AG08396 (cell line): Measurements from ENCODE around the gene EN2.
"Not testable (repeated sequence)": the region's sequence is repeated elsewhere in the genome, so short reads cannot be mapped to it uniquely, and the experiment has no call there.

Source experiments
- DNase-seq: peaks from one replicate; pipeline ENCODE4 v3.0.0; 2012; ENCODE audit warnings: low spot score, mixed read lengths

EN2 gene

GRCh38 chr7:155426543-155427410 is 31.2 kb upstream of the EN2 start:
- DNase-seq, result no peak

- no peak for DNase-seq
These were observed 30.4 kb upstream of the EN2 start for GRCh38 chr7:155427411-155428038.

DNA sequence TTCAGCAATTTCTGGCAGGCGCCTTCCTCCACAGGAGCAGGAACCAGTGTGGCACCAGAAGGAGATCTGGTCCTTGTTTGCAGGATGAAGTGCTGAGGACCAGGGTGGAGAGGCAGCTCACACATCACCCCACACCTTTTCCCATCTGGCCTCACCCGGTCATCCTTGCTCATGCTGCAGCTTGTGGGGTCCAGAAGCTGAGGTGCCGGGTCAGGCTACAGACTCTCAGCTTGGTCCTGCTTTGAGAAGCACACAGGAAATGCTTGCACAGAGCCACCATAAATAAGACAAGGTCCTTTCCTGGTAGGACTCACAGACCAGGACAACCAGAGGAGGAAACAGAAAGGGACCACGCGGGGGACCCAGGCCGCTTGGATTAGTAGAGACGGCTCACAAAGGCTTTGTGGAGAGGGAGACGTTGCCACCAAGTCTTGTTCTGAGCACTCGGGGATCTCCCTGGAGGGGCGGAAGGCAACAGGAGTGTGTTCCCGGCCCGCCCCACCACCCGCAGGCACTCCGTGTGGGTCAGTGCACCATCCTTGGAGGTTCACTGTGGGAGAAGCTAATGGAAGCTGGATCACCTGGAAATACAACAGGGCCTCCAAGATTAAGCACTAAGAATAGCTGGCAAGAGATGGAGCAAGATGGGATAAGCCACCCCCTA is 29.6 kb upstream of the EN2 start:
- no peak for DNase-seq

DNA sequence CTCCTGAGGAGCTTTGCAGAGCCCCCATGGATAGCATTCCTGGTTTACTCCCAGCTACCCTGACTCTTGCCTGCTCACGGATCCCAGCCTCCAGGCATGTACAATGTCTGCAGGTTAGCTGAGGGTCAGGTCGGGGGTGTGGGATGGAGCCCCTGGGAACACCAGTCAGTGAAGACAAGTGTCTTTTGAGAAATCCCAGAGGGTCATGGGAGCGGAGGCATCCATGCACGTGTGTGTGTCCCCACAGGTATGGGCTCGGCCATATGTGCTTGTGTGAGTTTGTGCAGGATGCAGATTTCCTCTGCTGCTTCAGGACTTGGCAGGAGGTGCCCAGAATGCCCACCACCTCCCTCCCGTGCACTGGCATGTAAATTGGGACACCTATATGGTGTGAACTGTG is 28.3 kb upstream of the EN2 start:
- no peak for DNase-seq

DNA sequence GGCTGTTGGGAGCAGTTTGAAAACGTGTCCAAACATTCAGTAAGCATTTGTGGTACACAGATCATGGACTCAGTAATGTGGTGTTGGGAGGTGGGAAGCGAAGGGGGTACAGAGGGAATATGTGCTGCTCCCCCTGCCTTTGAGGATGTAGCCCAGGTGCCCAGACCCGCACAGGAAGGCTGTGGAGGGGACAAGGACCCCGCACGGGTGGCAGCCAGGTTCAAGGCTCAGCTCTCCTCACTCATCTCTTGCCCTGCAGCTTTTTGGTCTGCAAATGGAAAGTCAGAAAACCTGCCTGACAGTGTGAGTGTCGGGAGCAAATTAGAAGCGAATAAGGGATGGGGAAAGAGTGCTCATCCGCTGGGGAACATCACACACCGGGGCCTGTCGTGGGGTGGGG is 27.3 kb upstream of the EN2 start:
- no peak for DNase-seq

- DNase-seq, result no peak
These were observed 26.7 kb upstream of the EN2 start for GRCh38 chr7:155431231-155431630.

DNA sequence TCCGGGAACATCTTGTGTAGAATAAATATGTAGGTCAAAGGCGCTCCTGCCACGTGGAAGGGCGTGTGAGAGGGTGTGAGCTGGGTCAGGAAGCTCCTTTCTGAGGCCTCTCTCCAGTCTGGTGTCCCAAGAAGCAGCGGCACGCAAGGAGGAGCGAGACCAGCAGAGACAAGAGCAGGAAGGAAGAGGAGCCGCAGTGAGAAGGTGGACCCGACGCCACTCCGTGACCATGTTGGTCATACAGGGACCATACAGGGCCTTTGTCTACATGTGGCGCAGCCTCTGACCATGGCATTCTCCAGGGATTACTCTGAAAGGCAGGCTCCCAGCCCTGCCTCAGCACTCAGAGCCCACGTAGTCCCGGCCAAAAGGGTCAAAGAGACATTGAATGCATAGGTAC is 26.2 kb upstream of the EN2 start:
- DNase-seq, result no peak

DNA sequence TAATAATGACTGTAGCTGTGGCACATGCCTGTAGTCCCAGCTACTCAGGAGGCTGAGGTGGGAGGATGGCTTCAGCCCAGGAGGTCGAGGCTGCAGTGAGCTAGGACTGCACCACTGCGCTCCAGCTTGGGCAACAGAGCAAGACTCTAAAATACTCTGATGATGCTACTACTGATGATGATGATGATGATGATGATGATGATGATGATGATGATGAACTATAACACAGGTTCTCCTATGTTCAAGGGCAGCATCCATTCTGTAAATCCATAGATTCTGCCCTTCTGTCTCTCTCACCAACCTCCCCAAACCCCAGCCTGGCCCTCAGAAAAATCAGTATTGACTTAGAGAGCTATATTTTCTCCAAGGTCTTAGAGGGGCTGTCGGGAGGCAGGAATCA is 22.8 kb upstream of the EN2 start:
- no peak for DNase-seq

GRCh38 chr7:155437836-155438235 is 20.1 kb upstream of the EN2 start:
- no peak for DNase-seq

DNA sequence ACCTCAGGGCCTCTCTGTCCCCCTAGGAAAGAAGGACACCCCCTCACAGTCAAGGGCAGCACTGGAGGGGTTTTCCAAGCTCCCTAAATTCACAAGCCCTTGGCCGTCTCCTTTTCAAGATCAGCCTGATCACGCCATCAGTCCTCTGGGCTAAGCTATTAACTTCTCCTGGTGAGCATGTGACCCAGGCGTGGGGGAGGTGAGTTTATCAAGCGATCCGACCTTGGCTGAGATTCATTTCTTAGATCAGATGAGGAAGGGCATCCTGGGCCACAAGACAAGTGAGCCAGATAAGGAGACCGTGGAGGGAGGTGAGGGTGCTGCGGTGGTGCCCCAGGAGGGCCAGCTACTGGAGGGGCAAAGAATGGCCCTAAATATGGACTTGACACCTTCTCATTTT is 19.2 kb upstream of the EN2 start:
- no peak for DNase-seq

DNA sequence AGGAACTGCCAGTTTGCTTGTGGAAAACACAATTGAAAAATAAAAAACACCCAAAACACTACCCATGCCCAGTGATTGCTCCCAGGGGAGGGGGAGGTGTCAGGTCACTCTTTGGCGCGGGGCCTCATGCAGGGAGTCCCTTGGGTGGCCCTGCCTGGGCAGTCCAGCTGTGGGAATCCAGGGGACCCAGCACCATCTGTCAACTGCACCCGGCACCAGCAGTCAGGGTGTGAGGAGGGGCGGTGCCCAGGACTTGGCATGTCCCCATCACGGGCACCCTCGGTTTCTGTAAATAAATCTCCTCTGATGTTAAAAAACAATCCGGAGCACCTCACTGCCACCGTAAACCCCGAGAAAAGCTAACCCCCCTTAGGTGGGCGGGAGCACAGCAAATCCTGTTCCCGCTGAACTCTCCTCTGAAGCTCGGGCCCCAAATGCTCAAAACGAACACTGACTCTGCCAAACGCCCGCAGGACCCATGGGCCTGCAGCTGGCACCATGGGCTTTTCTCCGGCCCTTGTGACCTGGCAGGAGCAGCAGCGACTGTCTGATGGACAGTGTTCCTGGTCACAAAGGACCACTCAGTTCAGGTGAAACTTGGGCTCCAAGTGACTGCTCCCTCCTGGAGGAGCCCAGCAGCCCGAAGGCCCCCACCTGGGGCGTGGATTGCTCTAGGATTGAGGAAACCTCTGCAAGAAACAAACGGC is 18.5 kb upstream of the EN2 start:
- DNase-seq, result no peak

GRCh38 chr7:155440018-155440410 is 17.9 kb upstream of the EN2 start:
- no peak for DNase-seq

GRCh38 chr7:155441856-155442255 is 16.1 kb upstream of the EN2 start:
- no peak for DNase-seq

DNA sequence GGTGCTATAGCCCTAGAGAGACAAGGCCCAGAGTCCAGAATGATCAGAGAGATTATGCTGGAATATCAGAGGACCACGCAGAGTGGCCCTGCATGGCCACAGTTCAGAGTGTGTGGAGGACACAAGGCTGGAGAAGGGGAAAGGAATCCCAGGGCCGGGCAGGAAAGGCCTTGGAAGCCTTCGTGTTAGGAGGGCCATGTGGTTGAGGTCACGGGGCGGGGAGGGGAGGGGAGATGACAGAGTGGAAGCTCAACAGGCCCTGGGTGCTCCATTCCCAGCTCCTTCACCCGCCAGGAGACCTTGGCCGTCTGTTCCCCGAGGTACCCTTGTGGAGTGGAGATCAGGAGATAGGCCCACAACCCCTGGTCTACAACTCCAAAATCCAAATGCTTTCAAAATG is 13.2 kb upstream of the EN2 start:
- no peak for DNase-seq

GRCh38 chr7:155445606-155446005 is 12.3 kb upstream of the EN2 start:
- not testable (repeated sequence) for DNase-seq

DNA sequence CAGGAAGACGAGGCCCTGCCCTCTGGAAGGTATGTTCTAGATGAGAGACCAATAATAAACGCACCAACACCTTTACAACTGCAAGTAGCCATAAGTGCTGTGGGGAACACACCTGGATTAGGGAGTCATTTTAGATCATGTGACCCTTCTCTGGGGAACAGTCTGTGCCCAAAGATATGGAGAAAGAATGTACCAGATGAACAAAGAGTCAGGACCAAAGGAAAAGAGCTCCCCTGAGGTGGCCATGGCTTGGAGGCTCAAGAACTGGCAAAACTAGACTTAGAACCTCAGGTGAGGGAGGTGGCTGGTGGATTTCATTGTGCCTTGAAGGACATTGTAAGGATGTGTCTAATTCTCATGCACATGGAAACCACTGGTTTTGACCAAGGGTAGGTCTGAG is 10.3 kb upstream of the EN2 start:
- DNase-seq, result no peak

DNA sequence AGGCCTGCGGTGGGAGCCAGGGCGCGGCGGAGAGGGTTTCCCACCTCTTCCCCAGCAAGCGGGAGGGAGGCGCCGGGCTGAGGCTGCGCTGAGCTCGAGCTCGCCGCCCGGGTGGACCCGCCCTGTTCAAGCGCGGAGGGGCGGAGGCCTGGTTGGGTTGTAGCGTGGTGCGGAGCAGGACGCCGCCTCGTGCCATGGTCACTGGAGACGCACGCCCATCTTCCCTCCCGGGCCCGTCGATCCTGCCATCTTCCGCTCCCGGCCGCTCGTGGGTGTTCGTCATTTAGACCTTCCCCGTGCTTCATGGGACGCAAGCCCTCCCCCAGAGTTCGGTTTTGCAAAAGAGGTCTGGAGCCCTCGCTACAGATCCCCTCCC is 9.3 kb upstream of the EN2 start:
- no peak for DNase-seq

GRCh38 chr7:155449008-155449868 is 8.7 kb upstream of the EN2 start:
- no peak for DNase-seq

GRCh38 chr7:155449869-155450557 is 7.9 kb upstream of the EN2 start:
- no peak for DNase-seq

DNA sequence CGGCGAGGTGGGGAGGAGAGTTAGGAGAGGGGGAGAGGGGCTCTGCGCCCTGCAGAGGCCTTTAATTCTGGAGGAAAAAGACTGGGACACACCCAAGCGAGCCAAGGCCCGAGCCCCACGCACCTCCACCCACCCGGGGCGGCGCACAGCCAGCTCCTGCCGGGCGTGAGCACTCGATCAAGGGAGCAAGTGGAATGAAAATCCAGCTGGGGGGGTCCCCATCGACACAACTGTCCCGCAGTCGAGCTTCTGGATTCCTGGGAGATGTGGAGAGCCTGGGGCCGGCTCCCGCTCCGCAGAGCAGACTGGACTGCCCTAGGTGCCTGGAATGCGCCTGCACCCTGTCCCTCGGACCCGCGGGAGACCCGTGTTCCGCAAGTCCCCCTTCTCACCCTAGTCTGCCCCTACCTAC is 7.4 kb upstream of the EN2 start:
- no peak for DNase-seq
